Stimulated activated CD8-positive, alpha-beta memory T cell treated with anti-CD3 and anti-CD28 coated beads, Interleukin-15, amount 100 ng/mL, for 48 hours (primary cell): ENCODE data around the gene S100A5.
A peak's percentile ranks its signal among the peaks of the same experiment; 100 is the strongest.
"Not testable (repeated sequence)": the region's sequence is repeated elsewhere in the genome, so short reads cannot be mapped to it uniquely, and the experiment has no call there.

Source experiments
- DNase-seq, 2 donors: peaks; one replicate each; pipeline ENCODE4 v3.0.0-alpha.2; 2020; ENCODE audit warnings: low read depth in 2 of 2

Gene S100A5

DNA sequence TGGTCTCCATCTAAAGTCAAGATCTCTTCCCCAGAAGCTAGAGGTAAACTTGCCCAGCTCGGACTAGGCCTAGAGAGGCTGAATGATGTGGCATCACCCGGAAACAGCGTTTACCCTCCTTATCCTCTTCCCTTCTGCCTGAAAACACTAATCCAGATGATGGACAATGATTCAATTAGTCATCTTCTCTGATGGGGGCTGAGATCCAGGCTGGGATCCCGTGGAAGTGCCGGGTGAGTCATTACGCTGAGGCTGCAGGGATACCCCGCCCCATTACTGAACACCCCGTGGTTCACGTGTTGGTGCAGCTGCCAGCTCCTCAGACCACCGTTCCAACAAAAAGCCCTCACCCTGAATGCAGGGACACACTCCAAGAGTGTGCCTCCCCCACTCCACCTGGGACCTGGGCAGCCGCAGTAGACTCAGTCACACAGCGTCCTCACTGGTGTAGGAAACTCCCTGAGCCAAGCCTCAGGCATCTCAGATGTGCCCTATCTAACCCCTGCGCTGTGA lies 7.0 kb downstream of the S100A5 start:
- DNase-seq = no peak

DNA sequence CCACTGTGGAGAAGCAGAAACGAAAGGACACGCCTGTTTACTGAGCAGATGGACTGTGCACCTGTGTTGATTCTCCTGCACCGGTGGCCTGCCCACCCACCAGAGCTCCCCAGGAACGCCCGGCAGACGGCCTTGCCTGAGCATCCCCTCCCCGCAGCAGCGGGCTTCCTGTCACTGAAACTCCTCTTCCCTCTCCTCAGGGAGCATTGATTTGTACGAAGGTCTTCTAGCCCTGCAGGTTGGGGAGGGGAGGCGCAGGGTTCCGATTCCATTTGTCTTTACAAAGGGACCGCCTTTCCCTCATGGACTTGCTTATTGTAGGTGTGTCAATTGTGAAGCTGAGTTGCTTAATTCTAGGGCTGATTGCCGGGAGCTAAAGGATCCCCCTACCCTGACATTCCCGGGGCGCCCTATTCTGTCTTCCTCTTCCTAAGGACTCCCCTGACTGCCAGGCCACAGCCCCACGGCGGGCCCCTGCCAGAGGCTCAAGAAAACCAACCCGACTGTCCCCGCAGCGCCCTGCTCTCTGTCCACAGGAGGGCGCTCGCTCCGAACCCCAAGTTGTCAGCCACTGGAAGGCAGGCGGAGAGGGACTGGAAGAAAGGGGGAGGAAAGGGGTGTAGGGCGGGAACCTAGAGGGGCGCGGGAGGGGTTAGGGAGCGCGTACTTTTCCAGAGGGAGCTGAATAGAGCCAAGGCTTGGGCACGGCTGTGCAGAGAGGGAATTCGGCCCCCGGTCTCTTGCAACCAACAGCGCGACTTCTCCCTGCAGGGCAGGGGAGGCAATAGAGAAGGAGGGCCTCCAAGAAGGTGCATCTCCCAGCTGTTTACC lies 7.8 kb downstream of the S100A5 start:
- DNase-seq = peak in 1 of 2 donors; percentile 60

DNA sequence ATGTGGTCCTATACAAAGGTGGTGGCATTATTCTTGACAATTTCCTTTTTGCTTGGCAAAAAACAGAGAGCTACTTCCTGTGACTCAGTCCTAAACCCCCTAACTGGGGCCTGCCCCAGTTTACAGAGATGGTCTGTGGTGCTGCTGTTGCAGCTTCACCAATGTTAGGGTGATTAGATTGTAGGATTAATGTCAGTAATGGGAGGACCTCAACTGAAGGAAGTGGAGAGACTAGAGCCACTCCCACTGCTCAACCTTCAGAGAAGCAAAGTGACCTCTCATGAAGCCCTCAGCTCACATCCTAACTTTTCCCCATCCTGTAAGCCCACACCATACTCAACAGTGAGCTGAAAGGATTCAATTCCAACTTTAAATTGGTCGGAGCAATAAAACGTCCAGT lies 8.6 kb downstream of the S100A5 start:
- DNase-seq = no peak

DNA sequence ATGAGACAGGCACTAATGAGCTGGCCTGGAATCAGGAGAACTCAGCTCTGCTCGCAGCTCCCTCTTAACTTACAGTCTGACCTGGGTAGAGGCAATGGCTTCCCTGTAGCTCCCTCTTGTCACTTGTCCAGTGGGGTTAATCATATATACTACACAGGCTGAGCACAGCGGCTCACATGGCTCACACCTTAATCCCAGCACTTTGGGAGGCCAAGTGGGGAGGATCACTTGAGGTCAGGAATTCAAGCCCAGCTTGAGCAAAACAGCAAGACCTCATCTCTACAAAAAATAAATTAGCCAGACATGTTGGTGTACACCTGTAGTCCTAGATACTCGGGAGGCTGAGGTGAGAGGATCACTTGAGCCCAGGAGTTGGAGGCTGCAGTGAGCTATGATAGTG lies 9.1 kb downstream of the S100A5 start:
- no peak for DNase-seq

DNA sequence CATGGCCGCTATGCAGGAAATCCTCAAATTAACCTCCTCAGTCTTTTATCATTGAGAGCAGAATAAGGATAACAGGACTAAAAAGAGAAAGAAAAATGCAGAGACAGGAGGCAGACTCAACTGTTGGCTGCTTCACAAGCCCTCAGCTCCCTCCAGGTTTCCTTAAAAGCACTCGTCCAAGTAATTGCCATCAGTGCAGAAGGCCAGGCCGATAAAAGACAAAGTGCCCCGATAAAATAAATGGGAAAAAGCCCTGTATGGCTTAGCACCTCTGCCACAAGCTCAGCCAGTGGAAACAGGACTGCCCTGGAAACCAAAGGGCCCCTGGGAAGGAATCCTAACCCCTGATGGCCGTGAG lies 13.1 kb downstream of the S100A5 start:
- DNase-seq = no peak

DNA sequence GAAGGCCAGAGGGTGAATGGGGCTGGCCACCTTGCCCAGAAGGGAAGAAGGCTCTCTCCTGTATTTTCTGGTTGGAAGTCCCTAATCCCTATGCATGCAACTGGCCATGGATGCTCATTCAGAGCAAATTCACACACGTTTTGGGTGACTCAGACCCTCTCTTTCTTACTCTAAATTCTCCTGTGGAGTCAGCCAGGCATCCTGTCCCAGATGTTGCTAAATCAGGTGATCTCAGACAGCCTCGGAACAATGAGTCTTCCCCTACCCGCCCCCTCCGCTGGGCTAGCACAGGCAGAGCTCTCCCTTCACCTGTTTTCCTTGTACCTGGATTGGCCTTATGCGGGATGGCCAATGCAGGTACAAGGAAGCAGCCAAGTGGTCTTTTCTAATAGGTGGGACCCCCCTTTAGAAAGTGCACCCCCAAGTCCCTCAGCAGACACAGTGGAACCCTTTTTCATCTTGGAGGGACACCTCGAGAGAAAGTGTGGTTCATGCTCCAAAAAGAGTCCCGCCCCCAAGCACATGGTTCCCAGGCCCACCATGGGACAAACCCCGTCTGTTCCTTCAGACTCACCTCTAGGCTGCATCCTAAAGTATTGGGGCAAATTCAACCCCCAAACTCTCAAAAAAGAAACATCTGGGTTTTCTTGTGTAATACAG lies 13.6 kb downstream of the S100A5 start:
- DNase-seq = no peak

DNA sequence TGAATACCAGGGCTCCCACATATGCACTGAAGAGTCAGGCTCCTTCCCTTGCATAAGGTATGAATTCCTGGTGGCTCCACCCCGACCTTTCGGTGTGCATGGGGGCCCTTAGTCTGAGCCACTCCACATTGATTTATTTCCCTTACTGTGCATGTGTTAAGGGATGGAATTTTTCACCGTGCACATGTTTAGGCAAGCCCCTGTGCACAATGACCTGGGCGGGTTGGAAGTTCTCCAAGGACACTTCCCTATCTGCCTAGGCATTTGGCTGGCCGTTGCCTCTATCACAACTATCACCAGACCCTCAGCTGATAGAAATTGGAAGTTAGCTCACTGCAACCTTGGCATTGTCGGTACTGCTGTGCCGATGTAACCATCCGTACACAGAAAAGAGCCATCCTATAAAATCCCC lies 14.6 kb downstream of the S100A5 start:
- no peak for DNase-seq

DNA sequence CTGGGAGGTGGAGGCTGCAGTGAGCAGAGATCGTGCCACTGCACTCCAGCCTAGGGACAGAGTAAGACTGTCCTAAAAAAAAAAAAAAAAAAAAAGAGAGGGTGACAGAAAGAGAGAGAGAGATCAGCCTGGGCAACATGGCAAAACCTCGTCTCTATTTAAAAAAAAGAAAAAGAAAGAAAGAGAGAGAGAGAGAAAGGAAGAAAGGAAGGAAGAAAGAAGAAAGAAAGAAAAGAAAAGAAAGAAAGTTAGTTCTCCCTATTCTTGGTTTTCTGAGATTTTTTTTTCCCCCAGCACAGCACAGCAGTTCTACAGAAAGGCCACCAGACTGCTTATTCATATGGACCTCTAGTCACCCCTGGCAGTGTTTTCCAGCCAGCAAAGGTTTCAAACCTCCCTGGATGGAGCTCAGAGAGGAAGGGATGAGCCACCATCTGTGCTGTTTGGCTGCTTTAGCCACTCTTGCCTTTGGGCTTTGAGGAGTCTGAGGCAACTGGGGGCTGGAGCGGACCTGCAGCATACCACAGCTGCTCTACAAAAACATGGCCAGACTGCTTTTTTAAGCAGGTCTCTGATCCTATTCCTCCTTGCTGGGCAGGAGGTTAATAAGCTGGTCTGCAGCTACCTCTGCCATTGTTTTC lies 15.5 kb downstream of the S100A5 start:
- no peak for DNase-seq

DNA sequence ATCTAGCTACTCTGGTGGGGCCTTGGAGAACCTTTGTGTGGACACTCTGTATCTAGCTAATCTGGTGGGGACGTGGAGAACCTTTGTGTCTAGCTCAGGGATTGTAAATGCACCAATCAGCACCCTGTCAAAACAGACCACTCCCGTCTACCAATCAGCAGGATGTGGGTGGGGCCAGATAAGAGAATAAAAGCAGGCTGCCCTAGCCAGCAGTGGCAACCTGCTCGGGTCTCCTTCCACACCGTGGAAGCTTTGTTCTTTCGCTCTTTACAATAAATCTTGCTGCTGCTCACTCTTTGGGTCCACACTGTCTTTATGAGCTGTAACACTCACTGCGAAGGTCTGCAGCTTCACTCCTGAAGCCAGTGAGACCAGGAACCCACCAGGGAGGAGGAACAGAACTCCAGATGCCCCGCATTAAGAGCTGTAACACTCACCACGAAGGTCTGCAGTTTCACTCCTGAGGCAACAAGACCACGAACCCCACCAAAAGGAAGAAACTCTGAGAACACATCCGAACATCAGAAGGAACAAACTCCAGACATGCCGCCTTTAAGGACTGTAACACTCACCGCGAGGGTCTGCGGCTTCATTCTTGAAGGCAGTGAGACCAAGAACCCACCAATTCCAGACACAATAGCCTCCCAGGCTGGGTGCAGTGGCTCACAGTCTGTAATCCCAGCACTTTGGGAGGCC lies 18.2 kb downstream of the S100A5 start:
- DNase-seq = not testable (repeated sequence)

DNA sequence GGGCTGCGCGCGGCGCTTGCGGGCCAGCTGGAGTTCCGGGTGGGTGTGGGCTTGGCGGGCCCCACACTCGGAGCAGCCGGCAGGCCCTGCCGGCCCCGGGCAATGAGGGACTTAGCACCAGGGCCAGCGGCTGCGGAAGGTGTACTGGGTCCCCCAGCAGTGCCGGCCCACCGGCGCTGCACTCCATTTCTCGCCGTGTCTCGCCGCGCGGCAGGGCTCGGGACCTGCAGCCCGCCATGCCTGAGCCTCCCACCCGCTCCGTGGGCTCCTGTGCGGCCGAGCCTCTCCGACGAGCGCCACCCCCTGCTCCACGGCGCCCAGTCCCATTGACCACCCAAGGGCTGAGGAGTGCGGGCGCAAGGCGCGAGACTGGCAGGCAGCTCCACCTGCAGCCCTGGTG lies 18.9 kb downstream of the S100A5 start:
- DNase-seq = not testable (repeated sequence)

DNA sequence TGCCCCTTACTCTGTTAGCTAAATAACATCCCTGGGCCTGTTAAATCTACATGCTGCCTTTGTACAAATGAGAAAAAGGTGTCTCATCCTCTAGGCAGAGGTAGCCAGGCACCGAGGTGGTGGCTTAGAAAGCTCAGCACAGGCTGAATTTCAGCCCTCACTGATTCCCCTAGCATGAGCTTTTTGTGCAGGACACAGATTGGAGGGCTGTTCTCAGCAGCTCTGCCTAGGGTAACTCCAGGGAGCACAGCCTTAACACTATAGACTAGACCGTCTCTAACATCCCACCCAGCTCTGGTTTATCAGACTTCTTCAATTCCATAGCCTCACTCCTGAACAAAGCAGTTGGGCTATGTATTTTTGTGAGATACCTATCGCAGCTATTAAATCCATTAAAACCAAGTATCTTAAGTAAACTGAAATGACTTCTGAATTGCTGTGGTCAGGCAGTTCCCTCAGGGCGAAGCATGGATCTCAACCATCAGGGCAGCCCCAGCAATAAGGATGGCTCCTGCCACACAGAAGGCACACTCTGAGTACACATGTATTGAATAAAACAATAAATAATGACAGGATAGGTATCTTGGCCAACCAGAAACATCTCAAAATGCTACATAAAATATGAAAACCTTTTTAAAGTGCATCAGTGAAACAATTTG lies 19.8 kb downstream of the S100A5 start:
- no peak for DNase-seq

DNA sequence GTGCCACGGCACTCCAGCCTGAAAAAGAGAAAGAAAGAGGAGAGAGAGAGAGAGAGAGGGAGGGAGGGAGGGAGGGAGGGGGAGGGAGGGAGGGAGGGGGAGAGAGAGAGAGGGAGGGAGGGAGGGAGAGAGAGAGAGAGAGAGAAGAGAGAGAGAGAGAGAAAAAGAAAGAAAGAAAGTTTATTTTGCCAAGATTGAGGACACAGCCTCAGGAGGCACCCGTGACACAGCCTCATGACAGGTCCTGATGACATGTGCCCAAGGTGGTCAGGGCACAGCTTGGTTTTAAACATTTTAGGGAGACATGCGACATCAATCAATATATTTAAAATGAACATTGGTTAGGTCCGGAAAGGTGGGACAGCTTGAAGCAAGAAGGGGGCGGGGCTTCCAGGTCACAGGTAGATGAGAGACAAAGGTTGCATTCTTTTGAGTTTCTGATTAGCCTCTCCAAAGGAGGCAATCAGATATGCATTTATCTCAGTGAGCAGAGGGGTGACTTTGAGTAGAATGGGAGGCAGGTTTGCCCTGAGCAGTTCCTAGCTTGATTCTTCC lies 20.5 kb downstream of the S100A5 start:
- DNase-seq = not testable (repeated sequence)

DNA sequence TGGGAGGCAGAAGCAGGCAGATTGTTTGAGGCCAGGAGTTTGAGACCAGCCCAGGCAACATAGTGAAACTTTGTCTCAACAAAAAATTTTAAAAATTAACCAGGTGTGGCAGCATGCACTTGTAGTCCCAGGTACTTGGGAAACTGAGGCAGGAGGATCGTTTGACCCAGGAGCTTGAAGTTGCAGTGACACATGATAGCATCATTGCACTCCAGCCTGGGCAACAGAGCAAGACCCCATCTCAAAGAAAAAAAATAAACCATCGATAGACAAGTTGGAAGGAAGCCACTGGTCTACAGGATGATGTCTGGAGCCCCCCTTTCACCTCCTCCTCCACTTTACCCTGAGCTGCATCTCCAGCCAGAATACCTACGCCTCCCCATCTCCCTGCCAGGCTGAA lies 21.5 kb downstream of the S100A5 start:
- DNase-seq = no peak

DNA sequence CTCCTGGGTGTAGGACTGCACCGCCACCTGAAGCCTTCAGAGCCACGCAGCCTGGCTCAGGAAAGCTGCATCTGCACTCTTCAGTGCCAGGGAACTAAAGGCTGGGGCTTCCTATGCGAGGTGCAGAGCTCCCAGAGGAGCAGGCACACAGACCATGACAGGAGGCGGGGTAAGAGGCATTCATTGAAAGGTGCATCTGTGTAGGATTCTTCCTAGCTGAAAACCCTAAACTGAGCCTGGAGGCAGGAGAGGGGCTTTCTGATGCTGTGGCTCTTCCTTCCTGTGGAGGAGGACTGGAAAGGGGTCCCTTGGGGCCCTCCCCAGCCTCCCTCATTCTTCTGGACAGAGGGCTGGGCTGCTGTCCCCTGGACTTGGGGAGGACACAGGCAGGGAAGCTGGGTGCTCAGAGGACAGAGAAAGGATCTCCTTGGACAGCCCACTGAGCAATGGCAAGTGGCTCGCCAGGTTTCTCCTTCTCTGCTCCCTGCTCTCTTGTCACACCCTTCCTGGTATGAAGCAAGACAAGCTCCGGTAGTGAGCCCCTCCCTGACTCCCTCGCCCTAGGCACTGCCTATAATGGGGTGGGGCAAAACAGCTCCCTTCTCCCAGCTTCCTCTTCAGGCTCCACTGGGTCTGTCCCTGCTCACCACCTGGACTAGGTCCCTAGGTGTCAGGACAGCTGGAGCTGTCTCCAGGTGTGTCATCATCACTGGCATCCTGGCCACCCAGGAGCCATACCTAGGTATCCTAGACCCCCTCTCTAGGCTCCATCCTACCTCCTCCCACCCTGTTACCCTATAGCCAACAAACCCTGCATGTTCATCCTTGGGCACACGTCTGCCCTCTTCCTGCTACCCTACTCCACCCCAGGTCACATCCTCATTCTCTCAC lies 25.0 kb downstream of the S100A5 start:
- DNase-seq = no peak

DNA sequence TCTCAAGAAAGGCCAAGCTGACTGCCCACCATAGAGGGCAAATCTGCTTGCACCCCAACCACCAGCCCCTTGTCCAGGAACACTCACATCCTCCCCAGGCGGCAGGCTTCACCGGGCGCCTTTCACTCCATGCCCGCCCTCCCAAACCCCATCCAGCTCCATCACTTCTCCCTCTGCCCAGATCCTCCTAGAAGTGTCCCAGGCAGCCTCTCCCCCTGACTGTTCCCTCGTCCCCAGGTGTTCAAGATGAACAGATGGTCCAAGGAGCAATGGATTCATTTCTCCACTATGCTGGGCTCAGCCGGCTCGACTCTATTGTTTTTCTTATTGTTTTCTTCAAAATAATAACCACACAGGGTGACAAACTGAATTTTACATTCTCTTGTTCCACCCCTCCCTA lies 27.1 kb downstream of the S100A5 start:
- DNase-seq = no peak

DNA sequence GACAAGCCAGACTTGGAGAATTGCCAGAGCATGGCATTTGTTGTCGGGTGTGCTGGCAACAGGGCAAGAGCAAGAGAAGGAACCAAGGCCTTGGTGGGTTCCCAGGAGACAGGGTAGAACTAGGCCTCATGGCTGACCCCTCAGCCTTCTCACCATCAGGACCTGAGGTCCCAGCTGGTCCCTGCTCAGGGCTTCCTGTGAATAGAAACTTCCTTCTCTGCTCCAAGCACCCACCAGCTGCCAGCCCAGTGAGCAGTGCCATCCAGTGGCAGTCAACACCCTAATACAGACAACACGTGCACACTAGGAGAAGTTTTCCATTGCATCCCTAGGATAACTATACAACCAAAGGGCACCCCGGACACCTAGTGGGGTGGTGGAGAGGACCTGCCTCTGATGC lies 27.7 kb downstream of the S100A5 start:
- DNase-seq = no peak

DNA sequence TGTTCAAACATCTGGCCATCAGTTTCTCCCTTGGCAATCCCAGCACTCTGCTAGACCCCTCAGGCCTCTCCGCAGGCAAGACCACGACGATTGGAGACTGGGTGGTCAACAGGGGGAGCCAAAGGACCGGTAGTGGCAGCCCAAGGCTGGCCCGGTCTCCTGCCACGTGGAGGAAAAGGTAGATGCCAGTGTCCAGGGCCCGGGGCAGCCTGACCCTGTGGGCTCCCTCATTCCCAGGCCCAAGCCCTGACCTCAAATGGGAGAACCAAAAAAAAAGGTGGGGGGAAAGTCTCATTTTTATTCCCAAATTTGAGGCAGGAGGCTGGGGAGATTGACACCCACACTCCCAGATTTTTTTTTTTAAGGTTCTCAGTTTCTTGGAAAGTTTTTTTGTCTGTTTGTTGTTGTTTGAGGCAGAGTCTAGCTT lies 29.7 kb downstream of the S100A5 start:
- DNase-seq = peak; percentile 63 to 67

DNA sequence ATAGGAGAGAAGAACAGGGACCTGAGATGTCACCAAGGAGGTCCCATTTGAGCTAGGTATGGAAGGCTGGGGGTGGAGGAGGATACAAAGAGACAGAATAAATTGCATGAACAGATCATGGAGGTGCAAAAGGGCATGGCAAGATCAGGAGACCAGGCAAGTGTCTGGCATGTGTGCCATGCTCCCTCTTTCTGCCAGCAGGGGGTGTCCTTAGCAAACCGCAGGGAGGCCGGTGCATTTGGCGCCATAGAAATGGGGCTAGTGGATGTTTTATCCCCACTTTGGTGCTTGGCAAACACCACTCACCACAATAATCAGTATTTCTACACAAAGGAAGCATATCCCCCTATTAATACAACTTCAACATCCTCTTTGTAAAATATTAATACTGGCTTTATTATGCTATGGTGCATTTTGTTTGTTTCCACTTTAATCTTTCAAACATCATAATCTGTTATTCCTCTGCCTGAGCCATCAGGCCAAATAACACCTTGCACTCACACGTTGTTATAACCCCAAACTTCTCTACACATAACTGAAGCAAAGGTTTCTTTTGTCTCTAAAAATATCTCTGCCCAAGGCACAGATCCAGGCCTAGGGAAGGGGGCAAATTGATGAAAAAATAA lies 30.9 kb downstream of the S100A5 start:
- peak; percentile 42 to 45 for DNase-seq

DNA sequence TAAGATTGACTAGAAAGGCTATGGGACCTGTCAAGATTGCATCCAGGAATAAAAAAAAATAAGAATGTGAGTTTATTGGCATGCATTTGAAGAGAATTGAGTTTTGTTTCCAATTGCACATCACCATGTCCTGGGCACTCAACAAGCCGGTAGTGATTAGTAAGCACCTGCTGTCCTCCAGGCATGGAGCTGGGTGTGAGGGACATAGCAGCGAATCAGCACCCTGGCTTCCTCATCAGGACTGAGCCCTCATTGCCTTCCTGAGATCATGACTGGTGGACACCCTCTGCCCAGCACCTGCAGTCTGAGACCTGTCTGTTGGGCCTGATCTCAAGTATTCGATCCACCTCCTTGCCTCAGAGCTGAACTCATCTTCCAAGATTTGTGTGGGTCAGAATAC lies 31.7 kb downstream of the S100A5 start:
- no peak for DNase-seq
